Measurements from ENCODE around the gene CNBP. TPM values are rescaled to one million over a fixed set of nuclear protein-coding genes. Genes with fewer than 3 reads are reported as not detected.

CNBP gene
- total RNA-seq, 4 donors from 2014 or later: 169 to 329 (median 258) TPM

DNA sequence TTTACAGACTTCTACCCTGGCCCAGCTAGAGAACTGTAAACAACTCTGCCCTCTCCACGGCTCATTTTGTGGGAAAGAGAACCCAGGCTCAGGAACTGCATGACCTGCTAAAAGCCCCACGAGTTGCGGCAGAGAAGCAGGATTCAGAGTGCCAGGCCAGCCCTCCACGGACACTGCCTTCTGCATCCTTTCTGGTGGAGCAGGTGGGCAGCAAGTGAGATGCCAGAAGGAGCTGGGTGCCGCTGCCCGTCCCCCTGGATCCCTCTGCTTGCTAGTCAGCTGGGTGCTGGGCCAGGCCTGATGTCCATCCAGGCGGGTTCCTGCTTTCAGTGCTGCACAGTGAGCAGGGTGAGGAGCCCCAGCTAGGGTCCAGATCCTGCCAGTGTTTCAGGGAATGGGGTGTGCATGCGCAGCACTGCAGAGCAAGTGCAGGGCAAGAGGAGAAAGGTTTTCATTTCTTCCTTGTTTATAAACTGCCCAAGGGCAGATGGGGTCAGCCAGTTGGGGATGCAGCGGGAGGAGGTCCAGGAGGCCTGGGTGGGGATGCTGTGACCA, 56.9 kb downstream of the CNBP start:
- Histone ChIP-seq H3K9me3 (no peaks in the 10 kb centered on the region), H3K4me3 (no peak overlapping the region), H3K27ac (no peak overlapping the region), H3K36me3 (peaks cover 0 to 30% (median 10%) of the 10 kb centered on the region in 4 donors), H3K27me3 (no peaks in the 10 kb centered on the region), H3K4me1 (peaks cover 0 to 18% (median 16%) of the 10 kb centered on the region in 4 donors)
- TF ChIP-seq CTCF (IDR thresholded peaks at IDR 0.05) (no peak), EP300 (IDR thresholded peaks at IDR 0.05; ENCODE audit: low read depth) (no peak), POLR2A (IDR thresholded peaks at IDR 0.05) (no peak), POLR2AphosphoS5 (IDR thresholded peaks at IDR 0.05) (no peak)
- intact Hi-C loops (cut with DNase I; ENCODE audit: low total_unique reads): no loop called here
- WGBS, 2 donors (ENCODE audit: low coverage in 1 of 2): 50 to 79% methylated on average over 2 to 9 of the region's 9 CpGs
- DNase-seq: no peak
- in situ Hi-C loops (cut with MboI; ENCODE audit: low pct_ligation_motif_present in 1 of 4, low pct_unique_long_range_greater_than_20kb in 1 of 4, low sequenced_read_pairs in 3 of 4): no loop called here

DNA sequence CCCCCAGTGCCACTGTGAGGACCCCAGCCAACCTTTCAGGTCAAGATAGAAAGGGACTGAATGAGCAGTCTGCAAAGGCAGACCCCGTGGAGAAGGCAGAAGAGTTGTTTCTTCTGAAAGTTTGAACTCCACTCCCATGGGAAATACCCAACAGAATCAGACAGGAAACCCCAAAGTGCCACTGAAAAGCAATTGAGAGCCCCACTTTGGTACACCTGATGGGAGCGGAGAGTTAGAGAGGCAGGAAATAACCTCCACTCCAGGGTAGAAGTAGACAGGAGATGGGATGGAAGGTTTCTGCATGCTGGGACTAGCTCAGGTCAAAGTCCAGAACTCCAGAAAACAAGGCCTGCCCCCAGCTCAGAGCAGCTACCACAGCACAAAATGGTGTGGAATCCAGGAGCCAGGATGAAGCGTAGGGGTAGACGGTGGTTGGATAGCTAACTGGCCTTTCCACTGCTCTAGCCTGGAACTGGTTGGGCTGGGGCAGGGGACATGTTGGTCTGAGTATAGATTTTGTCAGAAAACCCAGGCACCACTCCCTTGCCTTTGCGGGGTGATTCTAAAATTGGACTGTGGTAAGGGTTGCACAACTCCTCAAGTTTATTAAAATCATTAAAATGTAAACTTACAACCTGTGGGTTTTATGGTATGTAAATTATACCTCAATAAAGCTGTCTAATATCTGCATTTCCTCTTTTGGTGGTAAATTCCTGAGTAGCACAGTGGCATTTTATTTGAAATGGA, 60.2 kb downstream of the CNBP start:
- peaks cover 0 to under 1% (median 0%) of the 10 kb centered on the region in 4 donors for H3K36me3 ChIP-seq

DNA sequence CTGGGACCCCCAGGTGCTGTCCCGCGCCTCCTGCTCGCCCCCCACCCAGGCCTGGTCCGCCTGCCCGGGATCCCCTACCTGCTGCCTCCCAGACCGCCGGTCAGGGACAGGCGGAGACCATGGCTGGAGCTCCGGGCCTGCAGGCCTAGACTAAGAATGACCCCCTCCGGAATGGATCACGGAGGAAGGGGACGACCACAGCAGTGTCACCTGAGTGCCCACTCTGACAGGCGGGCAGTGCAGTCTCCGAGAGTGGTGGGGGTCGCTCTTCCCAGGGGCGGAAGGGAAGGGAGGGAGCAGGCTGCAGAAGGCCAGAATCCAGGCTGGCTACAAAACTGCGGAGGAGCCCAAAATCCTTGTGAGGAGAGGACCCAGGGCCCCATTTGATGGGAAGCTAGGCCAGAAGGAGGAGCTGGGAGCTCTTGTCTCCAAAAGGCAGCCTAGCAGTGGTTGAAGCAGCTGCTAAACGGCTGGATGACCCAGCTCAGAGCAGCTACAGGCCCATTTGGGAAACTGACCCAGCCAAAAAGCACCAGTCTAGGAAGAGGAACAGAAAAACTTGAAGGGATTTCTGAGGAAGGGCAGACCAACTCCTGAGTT, 61.2 kb downstream of the CNBP start:
- in situ Hi-C loops (cut with MboI; ENCODE audit: low pct_ligation_motif_present in 1 of 4, low pct_unique_long_range_greater_than_20kb in 1 of 4, low sequenced_read_pairs in 3 of 4): no loop called here

More for the DNA sequence above, 60.2 kb downstream of the CNBP start:
- peak; percentile 27 for DNase-seq
- H3K27ac ChIP-seq: peak overlapping the region; percentile 92 to 98 (median 97)
- in situ Hi-C loops (cut with MboI; ENCODE audit: low pct_ligation_motif_present in 1 of 4, low pct_unique_long_range_greater_than_20kb in 1 of 4, low sequenced_read_pairs in 3 of 4): no loop called here
- no peaks in the 10 kb centered on the region for H3K9me3 ChIP-seq
- H3K4me3 ChIP-seq: no peak overlapping the region
- TF ChIP-seq POLR2AphosphoS5 (IDR thresholded peaks at IDR 0.05): no peak
- no peak for TF ChIP-seq CTCF (IDR thresholded peaks at IDR 0.05)
- peaks cover 8 to 38% (median 35%) of the 10 kb centered on the region in 4 donors for H3K4me1 ChIP-seq
- 51% methylated on average over 5 of the region's 5 CpGs; no CpG with 5 or more reads in 1 of the 2 donors for WGBS, 2 donors (ENCODE audit: low coverage in 1 of 2)
- no peaks in the 10 kb centered on the region for H3K27me3 ChIP-seq
- intact Hi-C loops (cut with DNase I; ENCODE audit: low total_unique reads): no loop called here

More for the DNA sequence above, 61.2 kb downstream of the CNBP start:
- DNase-seq: peak; percentile 20
- Histone ChIP-seq H3K4me3 (peak overlapping the region in 2 of 4 donors; percentile 74 to 89), H3K27ac (peak overlapping the region; percentile 92 to 98 (median 97)), H3K9me3 (no peaks in the 10 kb centered on the region), H3K36me3 (no peaks in the 10 kb centered on the region), H3K4me1 (peaks cover 8 to 46% (median 41%) of the 10 kb centered on the region in 4 donors), H3K27me3 (no peaks in the 10 kb centered on the region)
- intact Hi-C loops (cut with DNase I; ENCODE audit: low total_unique reads): no loop called here
- WGBS, 2 donors (ENCODE audit: low coverage in 1 of 2): 69% methylated on average over 12 of the region's 18 CpGs; no CpG with 5 or more reads in 1 of the 2 donors
- TF ChIP-seq EP300 (IDR thresholded peaks at IDR 0.05; ENCODE audit: low read depth) (no peak), POLR2A (IDR thresholded peaks at IDR 0.05) (no peak), CTCF (IDR thresholded peaks at IDR 0.05) (no peak), POLR2AphosphoS5 (IDR thresholded peaks at IDR 0.05) (no peak)

Measured in transverse colon (tissue), 4 donors.